HFF-Myc (cell line): ENCODE results near the gene PARD6G.

ENCODE experiments used
- DNase-seq: peaks from one replicate; pipeline ENCODE4 v3.0.0-alpha.2; 2011; ENCODE audit warnings: low read depth; ENCODE audit errors: extremely low read depth
- H3K4me3 ChIP-seq: replicated peaks from 2 replicates; pipeline ENCODE4 v1.5.1; 2011; ENCODE audit warnings: low read depth, mild to moderate bottlenecking, control low read depth, low read length
- CTCF ChIP-seq: IDR thresholded peaks from 2 replicates; pipeline ENCODE4 v1.5.1; 2012; ENCODE audit warnings: mild to moderate bottlenecking, low read depth, low read length, control low read depth; ENCODE audit errors: missing control alignments

PARD6G gene

GRCh38 chr18:80208620-80209019 lies 38.7 kb downstream of the PARD6G start:
- TF ChIP-seq CTCF, result no peak
- DNase-seq, result no peak
- no peak overlapping the region for H3K4me3 ChIP-seq

GRCh38 chr18:80205294-80205693 lies 42.0 kb downstream of the PARD6G start:
- TF ChIP-seq CTCF, result no peak
- DNase-seq, result no peak
- H3K4me3 ChIP-seq, result no peak overlapping the region

- TF ChIP-seq CTCF, result no peak
- DNase-seq, result no peak
- H3K4me3 ChIP-seq, result no peak overlapping the region
These were observed 43.2 kb downstream of the PARD6G start for GRCh38 chr18:80204142-80204541.

GRCh38 chr18:80203249-80203648 lies 44.1 kb downstream of the PARD6G start:
- TF ChIP-seq CTCF, result no peak
- DNase-seq, result no peak
- no peak overlapping the region for H3K4me3 ChIP-seq

- TF ChIP-seq CTCF, result no peak
- no peak for DNase-seq
- H3K4me3 ChIP-seq, result no peak overlapping the region
These were observed 44.9 kb downstream of the PARD6G start for GRCh38 chr18:80202264-80202998.

- TF ChIP-seq CTCF, result no peak
- no peak for DNase-seq
- no peak overlapping the region for H3K4me3 ChIP-seq
These were observed 45.6 kb downstream of the PARD6G start for GRCh38 chr18:80201739-80202138.
